ENCODE data around the gene LCP2.

DNA sequence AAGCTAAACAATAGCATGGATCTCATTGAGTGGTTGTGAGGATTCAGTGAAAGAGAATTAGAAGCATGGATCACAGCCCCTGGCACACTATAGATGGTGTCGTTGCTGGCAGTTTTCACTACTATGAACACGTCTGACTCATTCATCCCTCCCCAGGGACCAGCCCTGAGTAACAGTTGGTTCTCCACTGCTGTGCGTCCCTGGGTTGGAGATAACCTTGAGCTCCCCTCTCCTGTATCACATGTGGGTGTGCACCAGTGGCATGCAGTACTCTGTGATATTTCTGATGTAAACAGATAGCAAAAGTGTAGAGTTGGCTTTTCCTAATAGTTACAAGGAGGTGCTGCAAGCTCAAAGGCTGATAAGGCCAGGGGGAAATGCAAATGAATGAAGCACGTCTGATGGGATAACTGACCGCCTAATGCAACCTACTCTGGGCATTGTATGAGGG, 8.8 kb upstream of the LCP2 start:
- TF ChIP-seq, protein P1, sequence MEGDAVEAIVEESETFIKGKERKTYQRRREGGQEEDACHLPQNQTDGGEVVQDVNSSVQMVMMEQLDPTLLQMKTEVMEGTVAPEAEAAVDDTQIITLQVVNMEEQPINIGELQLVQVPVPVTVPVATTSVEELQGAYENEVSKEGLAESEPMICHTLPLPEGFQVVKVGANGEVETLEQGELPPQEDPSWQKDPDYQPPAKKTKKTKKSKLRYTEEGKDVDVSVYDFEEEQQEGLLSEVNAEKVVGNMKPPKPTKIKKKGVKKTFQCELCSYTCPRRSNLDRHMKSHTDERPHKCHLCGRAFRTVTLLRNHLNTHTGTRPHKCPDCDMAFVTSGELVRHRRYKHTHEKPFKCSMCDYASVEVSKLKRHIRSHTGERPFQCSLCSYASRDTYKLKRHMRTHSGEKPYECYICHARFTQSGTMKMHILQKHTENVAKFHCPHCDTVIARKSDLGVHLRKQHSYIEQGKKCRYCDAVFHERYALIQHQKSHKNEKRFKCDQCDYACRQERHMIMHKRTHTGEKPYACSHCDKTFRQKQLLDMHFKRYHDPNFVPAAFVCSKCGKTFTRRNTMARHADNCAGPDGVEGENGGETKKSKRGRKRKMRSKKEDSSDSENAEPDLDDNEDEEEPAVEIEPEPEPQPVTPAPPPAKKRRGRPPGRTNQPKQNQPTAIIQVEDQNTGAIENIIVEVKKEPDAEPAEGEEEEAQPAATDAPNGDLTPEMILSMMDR (conservative IDR thresholded peaks at IDR 0.05 in 1 of 2, IDR thresholded peaks at IDR 0.05 in 1 of 2; ENCODE audit: extremely low read depth in 1 of 2, insufficient read depth in 1 of 2, low read depth in 1 of 2, low read length in 2 of 2), result no peak
- TF ChIP-seq EZH2 (IDR thresholded peaks at IDR 0.05; ENCODE audit: borderline replicate concordance, low read length), result no peak
